HEK293 (cell line): Measurements from ENCODE around the gene CALHM1.

Experiments
- CTCF ChIA-PET: fragments of 350-600 bp; formaldehyde crosslinking; extraction: SDS; loops from one replicate; lab custom pipeline; 2021; ENCODE audit warnings: antibody characterized with exemption; lab: Yijun Ruan, JAX
- POLR2A ChIA-PET: fragments of 300-600 bp; formaldehyde crosslinking; extraction: SDS; loops from one replicate; lab custom pipeline; 2020; ENCODE audit warnings: antibody characterized with exemption, inconsistent platforms; lab: Yijun Ruan, JAX
- H3K27ac ChIP-seq: fragments of 200-500 bp; sonication (Bioruptor generic); 2 replicates; pipeline ENCODE4 v1.5.1; 2014; ENCODE audit warnings: low read depth, low read length, control low read depth, inconsistent platforms; ENCODE audit errors: extremely low read depth
- H3K36me3 ChIP-seq, 2 experiments: fragments of 200-500 bp in 1 of 2; sonication (Bioruptor generic) in 1 of 2; 1 replicate in 1 of 2; 2 replicates in 1 of 2; pipeline ENCODE4 v1.5.1; 2014 to 2017; ENCODE audit warnings: inconsistent platforms in 2 of 2, low read length in 2 of 2; ENCODE audit not compliant: control insufficient read depth in 2 of 2, insufficient read depth in 1 of 2
- H3K4me1 ChIP-seq: fragments of 200-500 bp; sonication (Bioruptor generic); 2 replicates; pipeline ENCODE4 v1.5.1; 2014; ENCODE audit warnings: mild to moderate bottlenecking, low read length, inconsistent platforms; ENCODE audit not compliant: control insufficient read depth, insufficient read depth
- H3K4me3 ChIP-seq: 2 replicates; pipeline ENCODE4 v1.5.1; 2011; ENCODE audit warnings: low read depth, mild to moderate bottlenecking, control low read depth, low read length, moderate library complexity
- H3K9me3 ChIP-seq: fragments of 200-500 bp; sonication (Bioruptor generic); 2 replicates; pipeline ENCODE4 v1.5.1; 2014; ENCODE audit warnings: low read depth, low read length, inconsistent platforms; ENCODE audit not compliant: control insufficient read depth, insufficient read depth
- BCL6B ChIP-seq: fragments of 450-650 bp; formaldehyde crosslinking; IDR thresholded peaks from 2 replicates; pipeline ENCODE4 v1.5.1; 2017; ENCODE audit warnings: missing biosample characterization, missing genetic modification characterization
- HIC1 ChIP-seq: fragments of 450-650 bp; formaldehyde crosslinking; IDR thresholded peaks from 2 replicates; pipeline ENCODE4 v1.5.1; 2016; ENCODE audit warnings: missing biosample characterization, missing genetic modification characterization
- KLF16 ChIP-seq: fragments of 450-650 bp; formaldehyde crosslinking; IDR thresholded peaks from 2 replicates; pipeline ENCODE4 v1.5.1; 2017; ENCODE audit warnings: missing biosample characterization, missing genetic modification characterization
- PBX3 ChIP-seq: sonication (generic); formaldehyde crosslinking; IDR thresholded peaks from 2 replicates; pipeline ENCODE4 v1.8.1; 2022; ENCODE audit warnings: mild to moderate bottlenecking, moderate library complexity, missing genetic modification reagents
- PRDM2 ChIP-seq: fragments of 450-650 bp; formaldehyde crosslinking; IDR thresholded peaks from 2 replicates; pipeline ENCODE4 v1.5.1; 2016; ENCODE audit warnings: missing biosample characterization, missing genetic modification characterization, borderline replicate concordance
- ZNF10 ChIP-seq: fragments of 450-650 bp; formaldehyde crosslinking; IDR thresholded peaks from 2 replicates; pipeline ENCODE4 v1.5.1; 2017; ENCODE audit warnings: missing biosample characterization, missing genetic modification characterization
- ZNF274 ChIP-seq, 2 experiments: fragments of 200-500 bp in 1 of 2; fragments of 450-650 bp in 1 of 2; sonication (Bioruptor generic) in 1 of 2; formaldehyde crosslinking in 1 of 2; IDR thresholded peaks; 2 replicates each; pipeline versions ENCODE4 v1.5.1 to v1.6.1; 2014 to 2016; ENCODE audit warnings: borderline replicate concordance in 1 of 2, inconsistent platforms in 1 of 2, low read length in 1 of 2, missing biosample characterization in 1 of 2, missing genetic modification characterization in 1 of 2
- ZNF280D ChIP-seq: fragments of 450-650 bp; formaldehyde crosslinking; IDR thresholded peaks from 2 replicates; pipeline ENCODE4 v1.5.1; 2016; ENCODE audit warnings: missing biosample characterization, missing genetic modification characterization
- ZNF366 ChIP-seq: fragments of 450-650 bp; formaldehyde crosslinking; conservative IDR thresholded peaks from 2 replicates; pipeline ENCODE4 v1.5.1; 2016; ENCODE audit warnings: missing biosample characterization, missing genetic modification characterization
- ZNF391 ChIP-seq: fragments of 450-650 bp; formaldehyde crosslinking; IDR thresholded peaks from 2 replicates; pipeline ENCODE4 v1.5.1; 2016; ENCODE audit warnings: low read depth, missing biosample characterization, missing genetic modification characterization, borderline replicate concordance
- ZNF449 ChIP-seq: fragments of 450-650 bp; formaldehyde crosslinking; IDR thresholded peaks from 2 replicates; pipeline ENCODE4 v1.5.1; 2017; ENCODE audit warnings: missing biosample characterization, mild to moderate bottlenecking, missing genetic modification characterization, moderate library complexity
- ZNF692 ChIP-seq: fragments of 450-650 bp; formaldehyde crosslinking; IDR thresholded peaks from 2 replicates; pipeline ENCODE4 v1.5.1; 2016; ENCODE audit warnings: missing biosample characterization, missing genetic modification characterization
- ZNF701 ChIP-seq: fragments of 450-650 bp; formaldehyde crosslinking; IDR thresholded peaks from 2 replicates; pipeline ENCODE4 v1.5.1; 2016; ENCODE audit warnings: missing biosample characterization, missing genetic modification characterization
- ZNF785 ChIP-seq: fragments of 450-650 bp; formaldehyde crosslinking; IDR thresholded peaks from 2 replicates; pipeline ENCODE4 v1.5.1; 2016; ENCODE audit warnings: missing biosample characterization, missing genetic modification characterization

CALHM1 gene

GRCh38 chr10:103502849-103503660, 44.4 kb upstream of the CALHM1 start (continued):
- TF ChIP-seq ZNF274 (IDR thresholded peaks at IDR 0.05; ENCODE audit: low read length) (no peak), ZNF274 (tag by site-specific recombination; IDR thresholded peaks at IDR 0.05; ENCODE audit: borderline replicate concordance) (no peak), ZNF692 (tag by site-specific recombination) (peak; percentile 71)

- no peaks in the 10 kb centered on the region for H3K36me3 ChIP-seq
- no peak overlapping the region for H3K27ac ChIP-seq
- ChIA-PET POLR2A (interaction anchor here (1.0 kb wide), 1 partner anchor 8 kb away, joined by 5 read pairs; no protein-coding TSS in a partner anchor), CTCF (interaction anchor here (0.6 to 2.4 kb wide), 4 partner anchors 8 to 79 kb away, joined by 3 to 7 read pairs (median 4); no protein-coding TSS in a partner anchor)
- no peak overlapping the region for H3K4me3 ChIP-seq
- H3K4me1 ChIP-seq: peaks cover 4% of the 10 kb centered on the region; the same call in 1 of the 2 replicates
- H3K9me3 ChIP-seq: no peaks in the 10 kb centered on the region
- no peak for TF ChIP-seq BCL6B (tag by site-specific recombination)
- TF ChIP-seq ZNF449 (tag by site-specific recombination): no peak
- TF ChIP-seq PBX3: no peak
- TF ChIP-seq PRDM2 (tag by site-specific recombination): no peak
- TF ChIP-seq ZNF10: no peak
- TF ChIP-seq ZNF366 (tag by site-specific recombination): no peak
- TF ChIP-seq ZNF701: no peak
- TF ChIP-seq HIC1 (tag by site-specific recombination): no peak
- TF ChIP-seq ZNF785 (tag by site-specific recombination): no peak
- no peak for TF ChIP-seq ZNF280D
- TF ChIP-seq KLF16 (tag by site-specific recombination): no peak
- TF ChIP-seq ZNF391 (tag by site-specific recombination): no peak
Measured at GRCh38 chr10:103501186-103501585, 42.5 kb upstream of the CALHM1 start.
